PFSK-1 (cell line): Measurements from ENCODE around the gene ACAP1.

Experiments
- FOXP2 ChIP-seq: optimal IDR thresholded peaks from 2 replicates; pipeline ENCODE3; 2011; ENCODE audit warnings: borderline replicate concordance, control low read depth, inconsistent platforms; ENCODE audit not compliant: insufficient read depth; ENCODE audit errors: extremely low read length, extremely low read depth
- POLR2AphosphoS5 ChIP-seq: IDR thresholded peaks from 2 replicates; pipeline ENCODE4 v1.6.1; 2012; ENCODE audit warnings: low read depth, mild to moderate bottlenecking, control low read depth, low read length, moderate library complexity
- SIN3A ChIP-seq: IDR thresholded peaks from 2 replicates; pipeline ENCODE4 v1.6.1; 2012; ENCODE audit warnings: mild to moderate bottlenecking, low read length, moderate library complexity, borderline replicate concordance; ENCODE audit not compliant: insufficient read depth
- TAF1 ChIP-seq: IDR thresholded peaks from 2 replicates; pipeline ENCODE4 v1.6.1; 2012; ENCODE audit warnings: low read length, control low read depth, borderline replicate concordance; ENCODE audit not compliant: insufficient read depth
- TF ChIP-seq, protein P1 (sequence below), 2 experiments: IDR thresholded peaks; 2 replicates each; pipeline versions ENCODE4 v1.6.1 to v1.8.0; 2011 to 2012; ENCODE audit warnings: low read depth in 2 of 2, low read length in 2 of 2, control low read depth in 1 of 2, inconsistent platforms in 1 of 2, mild to moderate bottlenecking in 1 of 2, moderate library complexity in 1 of 2; ENCODE audit not compliant: insufficient read depth in 1 of 2

Gene ACAP1

DNA sequence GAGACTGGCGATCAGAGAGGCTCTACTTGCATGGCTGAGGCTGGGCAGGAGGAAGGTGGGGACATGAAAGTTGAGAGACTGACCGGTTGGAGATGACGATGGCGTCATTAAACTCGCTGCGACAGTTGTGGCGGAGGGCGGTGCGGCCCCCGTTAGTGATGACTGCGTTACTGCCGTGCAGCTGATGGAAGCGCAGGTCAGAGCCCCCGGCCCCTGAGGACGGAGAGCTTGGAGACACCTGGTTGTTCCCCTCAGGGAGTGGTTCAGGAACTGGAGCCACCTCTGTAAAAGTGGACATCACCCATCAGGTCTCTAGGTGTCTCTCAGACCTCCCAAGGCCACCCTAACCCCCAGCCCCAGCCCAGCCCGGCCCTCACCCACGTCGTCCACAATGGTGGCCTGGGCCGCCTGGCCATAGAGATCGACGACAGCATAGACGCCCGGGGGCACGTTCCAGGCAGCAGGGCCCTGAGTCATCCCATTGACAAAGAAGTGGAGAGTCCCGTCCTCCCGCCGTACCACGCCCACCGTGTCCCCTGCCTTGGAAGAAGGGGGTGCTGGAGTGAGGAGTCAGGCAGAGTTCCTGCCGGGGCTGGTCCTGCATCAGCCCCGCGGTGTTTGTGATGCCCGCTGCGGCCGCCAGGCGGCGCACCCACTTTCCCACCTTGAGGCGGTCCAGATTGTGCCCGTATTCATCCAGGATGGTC lies 12.4 kb upstream of the ACAP1 start:
- TF ChIP-seq SIN3A (no peak), POLR2AphosphoS5 (no peak), TAF1 (no peak), FOXP2 (no peak)
- TF ChIP-seq, protein P1, sequence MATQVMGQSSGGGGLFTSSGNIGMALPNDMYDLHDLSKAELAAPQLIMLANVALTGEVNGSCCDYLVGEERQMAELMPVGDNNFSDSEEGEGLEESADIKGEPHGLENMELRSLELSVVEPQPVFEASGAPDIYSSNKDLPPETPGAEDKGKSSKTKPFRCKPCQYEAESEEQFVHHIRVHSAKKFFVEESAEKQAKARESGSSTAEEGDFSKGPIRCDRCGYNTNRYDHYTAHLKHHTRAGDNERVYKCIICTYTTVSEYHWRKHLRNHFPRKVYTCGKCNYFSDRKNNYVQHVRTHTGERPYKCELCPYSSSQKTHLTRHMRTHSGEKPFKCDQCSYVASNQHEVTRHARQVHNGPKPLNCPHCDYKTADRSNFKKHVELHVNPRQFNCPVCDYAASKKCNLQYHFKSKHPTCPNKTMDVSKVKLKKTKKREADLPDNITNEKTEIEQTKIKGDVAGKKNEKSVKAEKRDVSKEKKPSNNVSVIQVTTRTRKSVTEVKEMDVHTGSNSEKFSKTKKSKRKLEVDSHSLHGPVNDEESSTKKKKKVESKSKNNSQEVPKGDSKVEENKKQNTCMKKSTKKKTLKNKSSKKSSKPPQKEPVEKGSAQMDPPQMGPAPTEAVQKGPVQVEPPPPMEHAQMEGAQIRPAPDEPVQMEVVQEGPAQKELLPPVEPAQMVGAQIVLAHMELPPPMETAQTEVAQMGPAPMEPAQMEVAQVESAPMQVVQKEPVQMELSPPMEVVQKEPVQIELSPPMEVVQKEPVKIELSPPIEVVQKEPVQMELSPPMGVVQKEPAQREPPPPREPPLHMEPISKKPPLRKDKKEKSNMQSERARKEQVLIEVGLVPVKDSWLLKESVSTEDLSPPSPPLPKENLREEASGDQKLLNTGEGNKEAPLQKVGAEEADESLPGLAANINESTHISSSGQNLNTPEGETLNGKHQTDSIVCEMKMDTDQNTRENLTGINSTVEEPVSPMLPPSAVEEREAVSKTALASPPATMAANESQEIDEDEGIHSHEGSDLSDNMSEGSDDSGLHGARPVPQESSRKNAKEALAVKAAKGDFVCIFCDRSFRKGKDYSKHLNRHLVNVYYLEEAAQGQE (IDR thresholded peaks at IDR 0.05; ENCODE audit: insufficient read depth in 1 of 2, low read depth in 2 of 2, low read length in 2 of 2): no peak

- TF ChIP-seq, protein P1 (IDR thresholded peaks at IDR 0.05; ENCODE audit: insufficient read depth in 1 of 2, low read depth in 2 of 2, low read length in 2 of 2): no peak
- no peak for TF ChIP-seq POLR2AphosphoS5
- TF ChIP-seq SIN3A: no peak
- no peak for TF ChIP-seq FOXP2
- no peak for TF ChIP-seq TAF1
These were observed 11.9 kb upstream of the ACAP1 start for GRCh38 chr17:7324438-7324779.

DNA sequence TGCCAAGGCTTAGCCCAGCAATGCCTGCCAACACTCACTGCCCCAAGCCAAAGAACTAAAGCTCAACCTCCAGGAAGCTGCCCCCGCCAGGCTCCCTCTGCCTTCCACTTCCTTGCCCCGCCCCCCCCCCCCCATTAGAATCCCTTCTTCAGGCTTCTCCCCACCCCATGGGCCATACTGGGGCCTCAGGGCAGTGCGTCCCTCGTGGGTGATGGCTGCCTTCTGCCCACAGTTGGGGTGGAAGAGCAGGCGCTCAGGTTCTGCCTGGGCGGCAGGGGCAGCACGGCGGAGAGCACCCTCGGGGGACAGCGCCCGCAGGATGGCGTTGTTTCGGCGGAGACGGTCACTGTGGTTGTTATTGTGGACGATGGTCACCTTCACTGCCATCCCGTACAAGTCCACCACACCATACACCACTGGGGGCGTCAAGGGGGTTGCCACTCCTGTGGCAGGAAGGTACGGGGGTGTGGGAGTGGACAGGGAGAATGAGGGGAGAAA lies 11.2 kb upstream of the ACAP1 start:
- TF ChIP-seq, protein P1 (IDR thresholded peaks at IDR 0.05; ENCODE audit: insufficient read depth in 1 of 2, low read depth in 2 of 2, low read length in 2 of 2): no peak
- TF ChIP-seq SIN3A (no peak), FOXP2 (no peak), TAF1 (no peak), POLR2AphosphoS5 (no peak)

GRCh38 chr17:7326186-7326585 lies 10.1 kb upstream of the ACAP1 start:
- TF ChIP-seq, protein P1 (IDR thresholded peaks at IDR 0.05; ENCODE audit: insufficient read depth in 1 of 2, low read depth in 2 of 2, low read length in 2 of 2): no peak
- TF ChIP-seq SIN3A (no peak), POLR2AphosphoS5 (no peak), TAF1 (no peak), FOXP2 (no peak)

- no peak for TF ChIP-seq TAF1
- TF ChIP-seq, protein P1 (IDR thresholded peaks at IDR 0.05; ENCODE audit: insufficient read depth in 1 of 2, low read depth in 2 of 2, low read length in 2 of 2): no peak
- TF ChIP-seq POLR2AphosphoS5: no peak
- TF ChIP-seq SIN3A: no peak
These were observed 9.3 kb upstream of the ACAP1 start for GRCh38 chr17:7327056-7327455.
